Fibroblast of lung (primary cell): ENCODE results near the gene LDLRAD3.

Source experiments
- CTCF ChIP-seq, 2 donors: IDR thresholded peaks in 1 of 2; conservative IDR thresholded peaks in 1 of 2; 1 replicate in 1 of 2; 2 replicates in 1 of 2; pipeline ENCODE4 v1.5.1; 2011 to 2012; ENCODE audit warnings: low read length in 2 of 2, control low read depth in 1 of 2, inconsistent platforms in 1 of 2, low read depth in 1 of 2, mild to moderate bottlenecking in 1 of 2
- EZH2 ChIP-seq: IDR thresholded peaks from 2 replicates; pipeline ENCODE4 v1.5.1; 2012; ENCODE audit warnings: low read length, control low read depth, mild to moderate bottlenecking; ENCODE audit errors: missing control alignments

- no peak for TF ChIP-seq CTCF (conservative IDR thresholded peaks at IDR 0.05 in 1 of 2, IDR thresholded peaks at IDR 0.05 in 1 of 2; ENCODE audit: low read depth in 1 of 2, low read length in 2 of 2)
- no peak for TF ChIP-seq EZH2
Observed at GRCh38 chr11:36228689-36229088, 284.8 kb downstream of the LDLRAD3 start.
